ENCODE results near the gene SERPINB6.
"Not testable (repeated sequence)": the region's sequence is repeated elsewhere in the genome, so short reads cannot be mapped to it uniquely, and the experiment has no call there.

The SERPINB6 gene

GRCh38 chr6:2903411-2904185 lies 67.8 kb downstream of the SERPINB6 start:
- not testable (repeated sequence) for DNase-seq

GRCh38 chr6:2901645-2902502 lies 69.5 kb downstream of the SERPINB6 start:
- DNase-seq: not testable (repeated sequence)

DNA sequence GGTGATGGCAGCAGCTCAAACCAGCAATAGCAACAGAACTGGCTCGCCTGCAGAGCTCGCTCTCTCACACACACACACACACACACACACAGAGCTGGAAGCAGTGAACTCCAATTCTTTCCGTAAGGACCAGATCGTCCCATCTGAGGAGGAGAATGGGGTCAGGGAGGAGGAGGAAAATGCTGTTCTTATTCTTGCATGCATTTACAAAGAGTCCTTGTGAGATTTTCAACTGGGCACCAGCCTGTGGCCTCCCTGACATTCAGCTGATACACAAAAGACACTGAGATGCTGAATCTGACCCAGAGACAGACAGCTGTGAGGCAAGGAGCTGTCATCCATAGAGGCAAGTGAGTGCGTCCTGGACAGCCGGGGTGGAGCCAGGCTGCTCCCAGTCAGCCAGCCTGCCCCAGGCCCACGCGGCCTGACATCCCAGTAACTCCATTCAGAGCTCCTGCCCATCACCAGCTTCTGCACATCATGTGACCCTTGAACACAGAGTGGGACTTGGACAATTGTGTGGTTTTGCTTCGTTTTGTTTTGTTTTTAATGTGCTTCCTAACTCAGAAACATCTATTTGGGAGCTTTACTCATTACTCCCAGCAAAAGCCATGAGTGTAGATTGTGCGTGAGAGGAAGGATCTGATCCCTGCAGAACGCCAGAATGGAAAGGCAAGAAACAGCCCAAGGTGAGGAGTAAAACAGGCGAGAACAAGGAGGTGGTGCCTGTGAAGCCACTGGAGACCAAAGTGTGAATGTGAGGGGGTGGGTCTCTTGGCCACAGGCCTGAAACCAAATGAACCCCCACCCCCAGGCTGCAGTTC lies 70.3 kb downstream of the SERPINB6 start:
- no peak for DNase-seq

GRCh38 chr6:2900221-2900807 lies 71.1 kb downstream of the SERPINB6 start:
- DNase-seq: no peak

DNA sequence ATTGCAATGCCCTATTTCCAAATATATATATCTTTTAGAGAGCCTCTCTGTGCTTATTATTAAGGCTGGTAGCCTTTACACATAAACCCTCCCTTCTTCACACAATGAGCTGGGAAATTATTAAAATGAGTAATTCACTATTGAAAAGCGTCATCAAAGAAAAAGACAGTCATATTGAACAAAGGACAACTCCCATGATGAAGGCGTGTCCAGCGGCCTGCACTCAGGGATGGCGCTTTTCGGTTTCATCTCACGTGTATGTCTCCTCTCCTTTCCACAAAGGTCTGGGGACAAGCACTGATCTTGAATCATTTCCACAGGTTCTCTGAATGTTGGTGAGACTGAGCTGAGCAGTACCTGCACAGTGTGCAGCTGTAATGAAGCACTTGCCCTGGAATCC lies 71.8 kb downstream of the SERPINB6 start:
- DNase-seq: peak; percentile 41

All from CD4-positive, alpha-beta T cell treated with Interleukin-6 for 4 hours (primary cell).